OCI-LY7 (cell line): ENCODE measurements around the gene SLC38A3. TPM values are rescaled to one million over a fixed set of nuclear protein-coding genes. Genes with fewer than 3 reads are reported as not detected.
"Not testable (repeated sequence)": the region's sequence is repeated elsewhere in the genome, so short reads cannot be mapped to it uniquely, and the experiment has no call there.

ENCODE experiments used
- BruUV-seq: library from RNA; stranded (reverse); fragments of 400-500 nt; replicated peaks from 2 replicates; lab custom pipeline; 2021; lab: Mats Ljungman, UMichigan
- CTCF ChIA-PET: fragments of 300-600 bp; sonication (Branson Sonifier 250); formaldehyde crosslinking; loops from one replicate; lab custom pipeline; 2022; ENCODE audit warnings: antibody characterized with exemption; ENCODE audit not compliant: unreplicated experiment; lab: Charles Lee
- POLR2A ChIA-PET: fragments of 300-600 bp; sonication (Branson Sonifier 250); formaldehyde crosslinking; loops from one replicate; lab custom pipeline; 2022; ENCODE audit warnings: antibody characterized with exemption; lab: Charles Lee
- DNase-seq: peaks from one replicate; pipeline ENCODE4 v3.0.0-alpha.2; 2015; ENCODE audit warnings: low spot score
- H2AFZ ChIP-seq: fragments of 200-600 bp; sonication (generic), shearing (Covaris generic); 2 replicates; pipeline ENCODE4 v1.6.1; 2014; ENCODE audit warnings: mild to moderate bottlenecking, antibody characterized with exemption, low read length, moderate library complexity
- H3K27ac ChIP-seq: fragments of 200-600 bp; sonication (generic); 2 replicates; pipeline ENCODE4 v1.5.1; 2014; ENCODE audit warnings: mixed run types, low read depth, mild to moderate bottlenecking, moderate library complexity, low read length, inconsistent platforms; ENCODE audit not compliant: poor library complexity, severe bottlenecking
- H3K36me3 ChIP-seq: fragments of 200-600 bp; sonication (generic); 2 replicates; pipeline ENCODE4 v1.6.1; 2014; ENCODE audit warnings: mild to moderate bottlenecking, antibody characterized with exemption, low read length, moderate library complexity, mixed read lengths; ENCODE audit not compliant: insufficient read depth
- H3K4me1 ChIP-seq: fragments of 200-600 bp; sonication (generic); 2 replicates; pipeline ENCODE4 v1.5.1; 2014; ENCODE audit warnings: mild to moderate bottlenecking, low read length; ENCODE audit not compliant: insufficient read depth, poor library complexity, severe bottlenecking
- H3K4me2 ChIP-seq: fragments of 200-600 bp; sonication (generic); 2 replicates; pipeline ENCODE4 v1.6.1; 2014; ENCODE audit warnings: mild to moderate bottlenecking, low read length
- H3K4me3 ChIP-seq: fragments of 200-600 bp; sonication (generic); 2 replicates; pipeline ENCODE4 v1.5.1; 2014; ENCODE audit warnings: mild to moderate bottlenecking, low read depth, low read length; ENCODE audit not compliant: poor library complexity, severe bottlenecking
- H3K79me2 ChIP-seq: fragments of 200-600 bp; sonication (generic); 2 replicates; pipeline ENCODE4 v1.6.1; 2016; ENCODE audit warnings: low read depth, mild to moderate bottlenecking, low read length, moderate library complexity, mixed read lengths; ENCODE audit not compliant: insufficient read depth
- H3K9me2 ChIP-seq: fragments of 200-600 bp; sonication (generic); 2 replicates; pipeline ENCODE4 v1.6.1; 2016; ENCODE audit warnings: mild to moderate bottlenecking, low read length, mixed read lengths; ENCODE audit not compliant: insufficient read depth
- H3K9me3 ChIP-seq: fragments of 200-600 bp; sonication (generic); 2 replicates; pipeline ENCODE4 v1.6.1; 2014; ENCODE audit warnings: mild to moderate bottlenecking, mixed run types, low read length, mixed read lengths
- H4K20me1 ChIP-seq: fragments of 200-600 bp; sonication (generic); 2 replicates; pipeline ENCODE4 v1.6.1; 2014; ENCODE audit warnings: mild to moderate bottlenecking, antibody characterized with exemption, low read length, moderate library complexity, mixed read lengths; ENCODE audit not compliant: insufficient read depth
- EZH2phosphoT487 ChIP-seq: fragments of 200-600 bp; sonication (generic); IDR thresholded peaks from 2 replicates; pipeline ENCODE4 v1.6.1; 2018; ENCODE audit warnings: low read depth, borderline replicate concordance, mild to moderate bottlenecking, mixed run types, antibody characterized with exemption, low read length, moderate library complexity, mixed read lengths
- intact Hi-C: fragments of 100-400 bp; cut with micrococcal nuclease; formaldehyde crosslinking; loops from one replicate; pipeline ENCODE4 v1.10.0; 2022; ENCODE audit not compliant: unreplicated experiment
- total RNA-seq, 2 experiments: library from RNA; depleted of rRNA in 1 of 2; stranded (reverse); fragments of >200 nt in 1 of 2; shearing (Covaris generic) in 1 of 2; gene quantifications; 2 replicates each; pipeline ENCODE4 v1.2.3, GENCODE V29; 2014 to 2022
- TF ChIP-seq, protein P1 (sequence below): fragments of 200-600 bp; sonication (generic); conservative IDR thresholded peaks from 2 replicates; pipeline ENCODE4 v1.5.1; 2014; ENCODE audit warnings: mild to moderate bottlenecking, antibody characterized with exemption, low read length, moderate library complexity, mixed read lengths

Gene SLC38A3
- total RNA-seq, 2 experiments from 2014 or later = not detected

DNA sequence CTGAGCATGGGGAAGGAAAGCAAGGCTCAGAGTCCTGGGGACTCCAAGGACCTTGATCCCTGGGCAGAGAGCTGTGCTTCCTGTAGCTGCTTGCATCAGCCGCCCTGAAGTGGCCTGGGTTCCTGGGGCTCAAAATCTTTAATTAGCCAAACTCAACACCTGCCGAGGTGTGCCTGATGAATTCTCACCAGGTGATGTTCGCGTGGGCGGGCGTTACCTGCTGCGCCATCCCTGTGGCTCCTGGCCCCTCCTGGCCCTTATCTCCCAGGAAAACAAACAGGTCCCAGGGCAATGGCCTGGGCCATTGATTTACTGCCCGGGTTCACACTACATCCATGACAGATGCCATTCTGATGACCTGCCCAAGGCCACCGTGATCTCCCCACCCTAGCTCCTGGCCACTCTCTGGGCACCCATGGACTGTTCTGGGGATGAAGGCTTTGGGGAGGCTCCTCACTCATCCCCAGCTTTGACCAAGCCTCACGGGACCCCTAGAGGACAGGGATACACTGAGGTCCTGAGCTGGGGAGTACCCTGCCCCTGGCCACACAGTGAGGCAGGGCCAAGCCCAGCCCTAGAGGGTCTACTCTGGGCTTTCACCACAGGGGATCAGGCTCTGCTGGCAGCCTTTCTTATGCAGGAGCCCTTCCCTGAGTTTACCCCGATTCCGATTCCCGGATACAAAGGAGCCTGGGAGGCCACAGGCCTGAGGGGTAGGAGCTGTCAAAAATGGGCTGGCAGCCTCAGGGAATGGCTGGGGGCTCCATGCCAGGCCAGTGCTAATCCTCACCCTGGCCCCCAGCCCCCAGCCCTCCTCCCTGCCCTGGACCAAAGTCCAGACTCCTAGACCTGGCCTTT, 5.7 kb downstream of the SLC38A3 start:
- no peaks in the 10 kb centered on the region for H3K9me3 ChIP-seq
- no peaks in the 10 kb centered on the region for H3K9me2 ChIP-seq
- TF ChIP-seq EZH2phosphoT487 = no peak
- TF ChIP-seq, protein P1, sequence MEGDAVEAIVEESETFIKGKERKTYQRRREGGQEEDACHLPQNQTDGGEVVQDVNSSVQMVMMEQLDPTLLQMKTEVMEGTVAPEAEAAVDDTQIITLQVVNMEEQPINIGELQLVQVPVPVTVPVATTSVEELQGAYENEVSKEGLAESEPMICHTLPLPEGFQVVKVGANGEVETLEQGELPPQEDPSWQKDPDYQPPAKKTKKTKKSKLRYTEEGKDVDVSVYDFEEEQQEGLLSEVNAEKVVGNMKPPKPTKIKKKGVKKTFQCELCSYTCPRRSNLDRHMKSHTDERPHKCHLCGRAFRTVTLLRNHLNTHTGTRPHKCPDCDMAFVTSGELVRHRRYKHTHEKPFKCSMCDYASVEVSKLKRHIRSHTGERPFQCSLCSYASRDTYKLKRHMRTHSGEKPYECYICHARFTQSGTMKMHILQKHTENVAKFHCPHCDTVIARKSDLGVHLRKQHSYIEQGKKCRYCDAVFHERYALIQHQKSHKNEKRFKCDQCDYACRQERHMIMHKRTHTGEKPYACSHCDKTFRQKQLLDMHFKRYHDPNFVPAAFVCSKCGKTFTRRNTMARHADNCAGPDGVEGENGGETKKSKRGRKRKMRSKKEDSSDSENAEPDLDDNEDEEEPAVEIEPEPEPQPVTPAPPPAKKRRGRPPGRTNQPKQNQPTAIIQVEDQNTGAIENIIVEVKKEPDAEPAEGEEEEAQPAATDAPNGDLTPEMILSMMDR = no peak
- no peak for DNase-seq
- H3K36me3 ChIP-seq = no peaks in the 10 kb centered on the region
- no peak overlapping the region for H2AFZ ChIP-seq
- ChIA-PET POLR2A (interaction anchor here (0.5 to 1.9 kb wide), 4 partner anchors 10 to 783 kb away, joined by 3 to 4 read pairs (median 3); no protein-coding TSS in a partner anchor), CTCF (interaction anchor here (2.5 kb wide), 1 partner anchor 15 kb away, joined by 11 read pairs; no protein-coding TSS in a partner anchor)
- no peaks in the 10 kb centered on the region for H4K20me1 ChIP-seq
- H3K79me2 ChIP-seq = no peaks in the 10 kb centered on the region
- BruUV-seq = no TSS peak
- no peak overlapping the region for H3K4me2 ChIP-seq
- no peak overlapping the region for H3K27ac ChIP-seq
- intact Hi-C loops = no loop called here
- H3K4me1 ChIP-seq = no peaks in the 10 kb centered on the region
- H3K4me3 ChIP-seq = no peak overlapping the region

DNA sequence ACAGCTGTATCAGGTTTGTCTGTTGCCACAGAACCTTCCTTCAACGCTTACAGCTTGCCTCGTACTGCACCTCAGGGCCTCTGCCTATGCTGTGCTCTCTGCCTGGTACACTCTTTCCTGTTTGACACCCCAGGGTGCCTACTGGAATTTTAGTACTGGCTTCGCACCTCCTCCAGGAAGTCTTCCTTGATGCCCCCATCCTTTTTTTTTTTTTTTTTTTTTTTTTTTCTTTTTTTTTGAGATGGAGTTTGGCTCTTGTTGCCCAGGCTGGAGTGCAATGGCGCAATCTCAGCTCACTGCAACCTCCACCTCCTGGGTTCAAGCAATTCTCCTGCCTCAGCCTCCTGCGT, 6.3 kb downstream of the SLC38A3 start:
- H3K4me2 ChIP-seq, BruUV-seq, H3K36me3 ChIP-seq: not testable (repeated sequence)

DNA sequence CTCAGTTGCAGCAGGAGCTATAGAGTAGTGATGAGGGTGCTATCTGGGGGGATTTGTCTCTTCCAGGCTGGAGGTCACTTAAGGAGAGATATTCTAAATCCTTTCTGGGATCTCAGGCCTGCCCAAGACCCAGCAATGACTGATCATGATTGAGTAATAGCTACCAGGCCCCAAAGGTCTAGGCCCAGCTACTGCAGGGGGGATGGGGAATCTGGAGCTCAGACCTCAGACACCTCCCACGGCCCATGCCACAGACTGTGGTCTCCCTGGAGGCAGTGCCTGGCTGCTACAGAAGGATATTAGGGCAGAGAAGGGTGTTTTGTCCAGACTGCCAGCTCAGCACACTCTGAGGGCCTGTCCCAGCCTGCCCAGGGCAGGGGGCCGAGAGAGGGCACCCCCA, 6.9 kb downstream of the SLC38A3 start:
- no peaks in the 10 kb centered on the region for H3K9me3 ChIP-seq
- no peak for DNase-seq
- POLR2A ChIA-PET = interaction anchor here (0.5 kb wide), 1 partner anchor 1716 kb away, joined by 4 read pairs; no protein-coding TSS in a partner anchor
- no peaks in the 10 kb centered on the region for H3K79me2 ChIP-seq
- CTCF ChIA-PET = interaction anchor here (2.5 kb wide), 1 partner anchor 17 kb away, joined by 11 read pairs; no protein-coding TSS in a partner anchor
- no peaks in the 10 kb centered on the region for H3K36me3 ChIP-seq
- H2AFZ ChIP-seq = no peak overlapping the region
- H3K4me3 ChIP-seq = no peak overlapping the region
- no peaks in the 10 kb centered on the region for H3K9me2 ChIP-seq
- H3K4me2 ChIP-seq = no peak overlapping the region
- no peaks in the 10 kb centered on the region for H3K4me1 ChIP-seq
- no peak overlapping the region for H3K27ac ChIP-seq
- intact Hi-C loops = no loop called here
- no peaks in the 10 kb centered on the region for H4K20me1 ChIP-seq
- TF ChIP-seq, protein P1 = no peak
- no peak for TF ChIP-seq EZH2phosphoT487
- BruUV-seq = no TSS peak

More for the DNA sequence above, 6.3 kb downstream of the SLC38A3 start:
- H3K79me2 ChIP-seq, H3K4me1 ChIP-seq, H3K9me3 ChIP-seq, H4K20me1 ChIP-seq, DNase-seq, H2AFZ ChIP-seq, H3K27ac ChIP-seq, H3K9me2 ChIP-seq, H3K4me3 ChIP-seq, intact Hi-C loops: not testable (repeated sequence)
- POLR2A ChIA-PET = interaction anchor here (0.5 kb wide), 1 partner anchor 1715 kb away, joined by 4 read pairs; no protein-coding TSS in a partner anchor
- CTCF ChIA-PET = interaction anchor here (2.5 kb wide), 1 partner anchor 16 kb away, joined by 11 read pairs; no protein-coding TSS in a partner anchor
